Suprapubic skin (tissue), 3 donors: ENCODE results near the gene VAMP2.

ENCODE experiments used
- CTCF ChIP-seq, 2 donors: fragments of 200-600 bp in 1 of 2; fragments of 450-650 bp in 1 of 2; sonication (generic) in 1 of 2; IDR thresholded peaks; one replicate each; pipeline ENCODE4 v1.5.1; 2016 to 2019; ENCODE audit warnings: antibody characterized with exemption in 2 of 2, mild to moderate bottlenecking in 1 of 2, moderate library complexity in 1 of 2
- EP300 ChIP-seq: sonication (generic); formaldehyde crosslinking; IDR thresholded peaks from one replicate; pipeline ENCODE4 v1.6.1; 2017; ENCODE audit warnings: antibody characterized with exemption
- POLR2A ChIP-seq, 2 donors: fragments of 450-650 bp; IDR thresholded peaks; one replicate each; pipeline ENCODE4 v1.6.1; 2017; ENCODE audit warnings: antibody characterized with exemption in 2 of 2, mild to moderate bottlenecking in 2 of 2, moderate library complexity in 2 of 2

GRCh38 chr17:8175795-8176196 lies 13.0 kb upstream of the VAMP2 start:
- TF ChIP-seq CTCF (IDR thresholded peaks at IDR 0.05), result no peak
- no peak for TF ChIP-seq POLR2A (IDR thresholded peaks at IDR 0.05)
- TF ChIP-seq EP300, result no peak
